Stimulated activated CD4-positive, alpha-beta T cell treated with anti-CD3 and anti-CD28 coated beads, Interleukin-2, amount 100 ng/mL, for 24 hours (primary cell): Measurements from ENCODE around the gene FBRSL1.

Source experiments
- DNase-seq, 2 donors: peaks; one replicate each; pipeline ENCODE4 v3.0.0-alpha.2; 2020

The FBRSL1 gene

DNA sequence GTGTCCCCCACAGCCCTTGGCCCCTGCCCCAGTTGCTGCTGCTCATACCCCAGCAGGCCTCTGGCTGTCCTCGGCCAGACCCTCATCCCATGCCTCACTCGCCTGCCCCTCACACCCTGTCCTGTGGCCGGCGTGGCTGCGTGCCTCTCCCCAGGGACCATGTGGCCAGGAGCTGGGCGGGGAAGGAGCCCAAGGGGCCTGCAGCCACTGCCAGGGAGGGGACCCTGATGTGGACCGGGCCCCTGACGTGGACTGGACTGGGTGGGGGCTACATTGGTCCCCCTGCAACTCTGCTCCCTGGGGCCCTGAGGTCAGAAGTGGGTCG is 10.9 kb downstream of the FBRSL1 start:
- no peak for DNase-seq

- no peak for DNase-seq
Observed at GRCh38 chr12:132501204-132501940, 11.4 kb downstream of the FBRSL1 start.

DNA sequence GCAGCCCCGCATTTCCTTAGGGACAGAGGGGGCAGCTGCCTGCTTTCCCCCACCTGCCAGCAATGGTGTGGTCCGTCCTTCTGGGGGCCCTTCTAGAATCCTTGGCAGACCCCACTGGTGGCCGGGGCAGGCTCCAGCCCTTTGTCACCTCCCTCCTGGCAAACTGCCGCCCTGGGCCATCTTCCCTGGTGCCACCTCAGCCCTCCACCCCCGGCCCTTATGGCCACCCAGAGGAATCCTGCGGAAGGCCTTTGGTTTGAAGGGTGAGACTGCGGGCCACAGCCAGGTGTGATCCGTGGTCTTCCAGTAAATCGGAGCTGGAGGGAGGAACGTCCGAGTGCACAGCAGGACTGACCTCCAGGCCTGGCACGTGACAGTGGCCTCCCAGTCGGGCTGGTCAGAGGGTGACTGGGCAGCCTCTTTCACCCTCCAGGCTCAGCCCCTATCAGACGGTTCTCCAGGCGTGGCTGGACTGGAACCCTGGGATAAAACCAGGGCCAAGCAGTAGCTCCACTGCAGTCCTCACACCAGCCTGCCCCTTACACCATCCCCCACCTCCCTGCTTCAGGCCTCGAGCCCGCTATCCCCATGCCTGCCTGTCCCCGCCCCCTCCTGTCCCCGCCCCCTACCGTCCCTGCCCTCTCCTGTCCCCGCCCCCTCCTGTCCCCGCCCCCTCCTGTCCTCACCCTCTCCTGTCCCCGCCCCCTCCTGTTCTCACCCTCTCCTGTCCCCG is 12.4 kb downstream of the FBRSL1 start:
- DNase-seq, result no peak

DNA sequence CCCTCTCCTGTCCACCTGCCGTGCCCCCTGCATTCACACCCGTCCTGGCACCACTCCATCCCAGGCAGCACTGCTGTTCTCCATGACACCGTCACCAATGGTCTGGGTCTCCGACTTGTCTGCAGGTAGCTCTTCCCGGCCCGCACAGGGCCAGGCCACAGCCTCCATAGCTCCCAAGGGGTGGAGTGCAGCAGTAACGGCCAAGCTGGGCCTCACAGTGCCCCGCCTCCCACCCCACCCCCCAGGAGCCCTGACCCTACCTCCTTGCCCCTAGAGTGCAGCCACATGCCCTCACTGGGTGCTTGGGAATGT is 12.9 kb downstream of the FBRSL1 start:
- no peak for DNase-seq

DNA sequence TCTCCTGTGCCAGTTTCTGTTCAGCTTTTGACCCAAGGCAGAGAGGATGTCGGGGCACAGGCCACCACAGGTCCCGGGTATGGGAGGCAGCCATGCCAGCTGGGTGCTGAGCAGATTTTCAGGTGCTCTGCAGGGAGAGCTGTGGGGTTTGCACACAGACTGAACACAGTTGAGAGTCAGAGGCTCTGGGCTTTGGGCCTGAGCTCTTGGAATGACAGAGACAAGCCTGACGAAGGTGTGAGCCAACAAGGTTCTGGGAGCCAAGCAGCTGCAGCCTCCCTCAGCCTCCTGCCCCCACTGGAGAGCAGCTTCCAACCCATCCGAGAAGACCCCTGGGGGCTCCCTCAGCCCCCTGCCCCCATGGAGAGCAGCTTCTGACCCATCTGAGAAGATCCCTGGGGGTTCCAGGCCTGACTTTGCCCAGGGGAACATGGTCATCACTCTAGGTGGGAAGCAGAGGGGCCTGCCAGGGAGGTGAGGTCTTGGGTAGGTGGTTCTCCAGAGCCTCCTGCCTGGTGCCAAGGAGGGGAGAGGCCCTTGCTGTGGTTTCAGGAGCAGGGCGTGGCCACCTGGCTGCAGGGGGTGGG is 13.8 kb downstream of the FBRSL1 start:
- DNase-seq, result no peak

DNA sequence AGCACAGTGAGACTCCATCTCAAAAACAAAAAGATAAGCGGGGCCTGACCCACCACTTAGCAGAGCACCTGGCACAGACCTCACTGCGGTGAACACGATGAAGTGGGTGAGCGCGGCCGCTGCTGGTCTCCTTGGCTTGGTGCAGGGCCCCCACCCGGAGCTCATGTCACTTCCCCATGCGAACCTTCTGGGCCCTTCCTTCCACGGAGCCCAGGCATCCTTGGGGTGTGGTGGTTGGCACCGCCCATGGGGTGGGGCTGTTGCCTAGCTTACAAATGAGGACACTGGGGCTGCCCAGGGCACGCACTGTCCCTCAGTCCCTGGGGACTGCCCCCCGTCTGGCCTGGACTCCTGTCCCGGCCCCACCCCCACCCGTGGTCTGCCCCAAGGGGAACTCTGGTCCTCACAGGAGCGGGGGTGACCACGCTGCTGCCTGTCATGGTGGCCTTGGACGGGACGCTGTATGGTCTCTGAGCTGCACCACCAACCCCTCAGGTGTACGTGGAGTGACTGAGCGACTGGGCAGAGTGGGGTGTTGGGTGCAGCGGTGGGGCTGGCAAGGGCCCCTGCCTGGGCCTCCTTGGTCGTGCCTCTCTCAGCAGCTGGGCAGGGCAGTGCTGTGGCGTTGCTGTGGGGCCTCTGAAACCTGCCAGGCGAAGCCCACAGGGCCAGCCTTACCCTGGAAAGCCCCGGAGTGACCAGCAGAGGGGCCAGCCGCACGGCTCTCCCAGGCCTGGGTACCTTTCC is 15.3 kb downstream of the FBRSL1 start:
- no peak for DNase-seq

DNA sequence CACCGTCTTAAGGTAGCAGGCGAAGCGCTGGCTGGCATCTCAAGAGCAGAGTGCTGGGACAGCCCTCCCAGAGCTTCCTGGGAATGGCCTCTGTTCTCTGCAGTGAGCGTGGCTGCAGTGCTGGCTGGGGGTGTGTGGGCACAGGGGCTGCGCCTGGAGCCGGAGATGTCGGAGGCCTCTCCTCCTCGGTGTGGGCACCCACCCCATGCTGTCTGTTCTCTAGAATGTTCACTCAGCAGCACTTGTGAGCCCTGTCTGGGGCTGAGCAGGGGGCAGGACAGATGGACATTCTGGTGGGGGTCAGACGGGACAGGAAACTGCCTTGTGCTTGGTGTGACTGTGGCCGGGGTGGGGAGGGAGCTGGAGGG is 15.9 kb downstream of the FBRSL1 start:
- no peak for DNase-seq

GRCh38 chr12:132506328-132507160 is 16.6 kb downstream of the FBRSL1 start:
- DNase-seq, result peak; percentile 74 to 77

GRCh38 chr12:132507161-132507538 is 17.2 kb downstream of the FBRSL1 start:
- no peak for DNase-seq

- no peak for DNase-seq
Observed at GRCh38 chr12:132507656-132508490, 17.9 kb downstream of the FBRSL1 start.

DNA sequence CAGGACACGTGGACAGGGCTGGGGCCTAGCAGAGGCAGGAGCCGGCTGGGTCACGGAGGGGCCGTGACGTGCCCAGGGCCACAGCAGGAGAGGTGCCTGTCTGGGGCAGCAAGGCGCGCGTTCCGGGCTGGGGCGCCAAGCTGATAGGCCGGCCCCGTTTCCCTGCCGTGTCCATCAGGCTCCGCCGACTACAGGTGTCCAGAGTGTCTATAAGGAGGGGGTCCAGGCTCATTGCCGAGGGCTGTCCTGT is 18.5 kb downstream of the FBRSL1 start:
- no peak for DNase-seq

DNA sequence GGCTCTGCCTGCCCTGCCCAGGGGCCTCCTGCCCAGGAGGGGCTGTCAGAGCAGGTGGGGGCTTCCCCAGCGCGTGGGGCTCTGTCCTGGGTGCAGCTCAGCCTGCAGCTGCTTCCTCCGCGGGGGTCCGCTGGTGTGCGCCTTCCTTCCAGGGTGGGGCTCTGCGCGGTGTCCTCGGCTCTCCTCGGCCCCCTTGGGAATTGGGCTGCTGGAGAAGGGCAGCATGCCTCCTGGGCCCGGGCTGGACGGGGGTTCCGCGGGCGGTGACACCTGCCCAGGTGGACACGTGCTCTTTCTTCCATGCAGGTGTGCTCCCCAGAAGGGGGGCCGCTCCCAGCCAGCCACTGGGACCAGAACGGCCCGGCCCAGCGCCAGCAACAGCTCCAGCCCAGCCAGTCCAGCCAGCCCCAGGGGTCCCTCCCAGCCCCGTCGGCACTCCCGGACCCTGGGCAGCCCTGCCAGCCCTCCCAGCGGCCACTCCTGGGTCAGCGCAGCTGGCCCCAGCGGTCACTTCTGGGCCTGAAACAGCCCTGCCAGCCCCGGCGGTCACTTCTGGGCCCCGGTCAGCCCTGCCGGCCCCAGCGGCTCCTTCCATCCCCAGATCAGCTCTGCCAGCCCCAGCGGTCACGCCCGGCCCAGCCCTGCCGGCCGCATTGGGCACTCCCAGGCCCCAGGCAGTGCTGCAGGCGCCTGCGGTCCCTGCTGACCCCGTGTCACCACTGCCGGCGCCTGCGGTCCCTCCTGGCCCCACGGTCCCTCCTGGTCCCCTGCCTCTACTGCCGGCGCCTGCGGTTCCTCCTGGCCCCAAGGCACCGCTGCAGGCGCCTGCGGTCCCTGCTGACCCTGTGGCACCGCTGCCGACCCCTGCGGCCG is 19.1 kb downstream of the FBRSL1 start:
- no peak for DNase-seq

GRCh38 chr12:132510111-132510724 is 20.3 kb downstream of the FBRSL1 start:
- no peak for DNase-seq

GRCh38 chr12:132510746-132511477 is 21.0 kb downstream of the FBRSL1 start:
- no peak for DNase-seq

DNA sequence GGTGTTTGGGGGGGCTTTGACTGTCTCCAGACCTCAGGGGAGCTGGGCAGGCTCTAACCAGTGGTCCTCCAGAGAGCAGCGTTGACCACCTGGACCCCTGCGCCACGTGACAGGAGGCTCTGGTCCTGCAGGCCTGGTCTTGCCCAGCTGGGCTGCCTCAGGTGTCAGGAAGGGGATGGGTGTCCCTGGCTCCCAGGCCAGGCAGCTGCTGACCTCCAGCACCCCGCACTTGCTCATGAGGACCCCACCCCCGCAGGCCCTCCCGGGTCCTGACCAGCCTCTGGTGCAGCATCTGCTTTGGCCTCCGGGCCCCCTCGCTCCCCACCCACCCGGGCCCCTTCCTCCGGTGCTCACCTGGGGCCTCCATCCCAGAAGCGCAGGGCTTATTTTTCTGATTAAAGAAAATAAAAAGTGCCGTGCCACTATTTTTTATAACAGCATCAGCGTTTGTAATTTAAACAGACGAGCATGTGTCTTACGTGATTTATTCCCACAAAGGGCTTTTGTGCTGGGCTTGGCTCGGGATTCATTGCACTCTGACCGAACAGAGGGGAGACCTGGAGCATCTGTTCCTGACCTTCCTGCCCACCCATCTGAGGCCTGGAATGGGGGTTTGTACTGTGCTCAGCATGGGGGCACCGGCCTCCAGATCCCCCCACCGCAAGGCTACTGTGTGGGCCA is 21.7 kb downstream of the FBRSL1 start:
- DNase-seq, result no peak

DNA sequence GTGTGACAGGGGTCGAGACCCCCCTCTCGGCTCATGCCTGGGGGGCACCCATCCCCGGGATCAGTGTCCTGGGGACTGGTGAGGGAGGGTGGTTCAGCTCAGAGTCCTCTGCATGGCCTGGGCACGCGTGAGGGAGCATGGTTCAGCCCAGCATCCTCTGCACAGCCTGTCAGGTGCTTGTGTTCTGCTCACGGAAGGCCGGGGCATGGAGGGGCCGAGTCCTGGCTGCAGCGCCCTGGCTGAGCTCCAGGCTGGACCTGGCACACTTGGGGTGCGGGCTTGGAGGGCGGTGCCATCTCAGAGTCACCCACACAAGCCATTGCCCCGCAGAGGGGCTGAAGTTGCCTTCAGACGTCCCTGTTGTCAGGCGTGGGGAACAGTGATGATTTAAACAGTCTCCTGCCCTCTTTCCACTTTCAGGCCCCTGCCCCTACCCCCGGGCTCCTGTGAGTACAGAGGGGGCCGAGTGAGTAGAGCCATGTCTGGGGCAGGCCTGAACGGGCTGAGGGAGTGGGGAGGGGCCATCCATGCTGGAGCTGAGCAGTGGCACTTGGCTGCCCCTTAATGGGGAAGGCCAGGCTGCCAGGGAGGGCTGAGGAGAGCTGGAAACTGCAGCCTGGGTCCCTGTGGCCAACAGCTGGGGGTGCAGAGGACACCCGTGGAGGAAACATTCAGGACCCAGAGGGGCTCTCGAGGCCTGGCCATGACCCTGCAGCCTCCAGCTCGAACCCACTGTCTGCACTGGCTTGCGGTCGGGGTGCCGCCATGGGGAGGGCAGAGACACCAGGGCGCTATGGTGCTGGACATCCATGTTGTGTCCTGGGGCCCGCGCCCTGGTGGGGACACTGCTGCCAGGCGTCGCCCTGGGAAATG is 22.5 kb downstream of the FBRSL1 start:
- no peak for DNase-seq

DNA sequence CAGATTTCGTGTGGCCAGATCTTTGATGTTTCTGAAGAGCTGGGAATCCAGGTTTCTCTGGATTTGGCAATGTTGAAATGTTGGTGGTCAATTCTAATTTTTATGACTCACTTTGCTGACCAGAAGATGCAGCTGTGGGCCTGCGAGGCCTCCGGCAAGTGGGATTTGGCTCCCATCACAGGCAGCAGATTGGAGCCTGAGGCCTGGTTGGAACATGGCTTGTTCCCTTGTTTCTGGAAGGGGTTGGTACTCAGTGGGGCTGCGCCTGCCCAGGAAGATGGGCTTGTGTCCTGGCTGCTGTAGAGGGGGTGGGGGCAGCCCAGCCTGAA is 23.1 kb downstream of the FBRSL1 start:
- DNase-seq, result no peak

DNA sequence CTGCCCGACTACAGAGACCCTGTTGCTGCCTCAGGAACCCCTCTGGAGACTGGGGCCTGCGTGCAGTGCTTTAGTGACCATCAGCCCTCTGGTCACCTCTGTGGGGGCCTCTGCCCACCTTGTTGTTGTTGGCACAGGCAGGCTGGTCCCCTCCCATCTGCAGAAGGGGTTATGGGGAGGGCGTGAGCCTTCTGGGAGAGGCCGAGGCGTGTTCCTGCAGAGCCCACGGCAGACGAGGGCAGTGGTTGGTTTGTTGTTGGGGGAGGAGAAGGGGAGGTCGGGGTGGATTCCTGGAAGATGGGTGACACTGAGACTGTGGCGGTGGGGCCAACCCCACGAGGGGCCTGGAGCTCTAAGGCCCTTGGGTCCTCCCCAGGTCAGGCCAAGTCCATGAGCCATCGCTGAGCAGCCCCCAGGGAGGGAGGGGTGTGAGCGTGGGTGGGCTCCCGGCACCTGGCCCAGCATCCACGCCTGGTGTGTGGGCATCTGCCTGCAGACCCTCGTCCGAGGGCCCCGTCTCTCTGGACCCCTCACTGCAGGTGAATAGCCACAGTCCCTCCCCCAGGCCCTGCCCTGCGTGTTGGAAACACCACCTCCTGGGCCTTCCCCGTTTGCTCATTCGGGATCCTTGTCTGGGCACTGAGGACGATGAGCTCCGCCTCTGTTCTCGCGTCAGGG is 23.6 kb downstream of the FBRSL1 start:
- DNase-seq, result no peak
